ENCODE measurements around the gene HTR3C. TPM values are rescaled to one million over a fixed set of nuclear protein-coding genes. Genes with fewer than 3 reads are reported as not detected.

HTR3C gene
- total RNA-seq, 1 experiment from 2014 or later = not detected

- no peaks in the 10 kb centered on the region for H3K36me3 ChIP-seq (ENCODE audit: control insufficient read depth in 1 of 2, insufficient read depth in 2 of 2, low read length in 2 of 2)
- no peak overlapping the region for H3K9ac ChIP-seq (ENCODE audit: low read length)
- no peak overlapping the region for H3K4me2 ChIP-seq (ENCODE audit: low read length)
- H3K4me3 ChIP-seq (replicated peaks in 1 of 2; ENCODE audit: low read depth in 1 of 2, low read length in 2 of 2) = no peak overlapping the region
- no TSS peak for BruUV-seq (replicated peaks)
- H3K9me3 ChIP-seq (ENCODE audit: control insufficient read depth in 1 of 2, insufficient read depth in 1 of 2, low read depth in 1 of 2, low read length in 2 of 2) = no peaks in the 10 kb centered on the region
- H3K9me2 ChIP-seq (ENCODE audit: insufficient read depth) = no peaks in the 10 kb centered on the region
- intact Hi-C loops (cut with micrococcal nuclease) = no loop called here
- H3K27me3 ChIP-seq (ENCODE audit: insufficient read depth, low read length) = no peaks in the 10 kb centered on the region
- no peak for ATAC-seq
- TF ChIP-seq SIN3A (IDR thresholded peaks at IDR 0.05; ENCODE audit: low read depth) (no peak), ZBTB33 (IDR thresholded peaks at IDR 0.05; ENCODE audit: extremely low read depth, insufficient replicate concordance, low read length) (no peak), ZFX (IDR thresholded peaks at IDR 0.05) (no peak), REST (IDR thresholded peaks at IDR 0.05; ENCODE audit: low read depth) (no peak), TCF7L2 (IDR thresholded peaks at IDR 0.05; ENCODE audit: borderline replicate concordance, extremely low read depth, insufficient read depth, insufficient read length) (no peak), ELF1 (IDR thresholded peaks at IDR 0.05; ENCODE audit: borderline replicate concordance, low read depth) (no peak), YY1 (IDR thresholded peaks at IDR 0.05; ENCODE audit: extremely low read depth, insufficient replicate concordance, low read depth, low read length) (no peak), EGR1 (IDR thresholded peaks at IDR 0.05; ENCODE audit: low read depth) (no peak), ZNF274 (IDR thresholded peaks at IDR 0.05; ENCODE audit: low read depth, low read length) (no peak), JUND (IDR thresholded peaks at IDR 0.05) (no peak), POLR2A (IDR thresholded peaks at IDR 0.05; ENCODE audit: borderline replicate concordance, extremely low read depth, insufficient read depth, insufficient read length) (no peak), CTCF (IDR thresholded peaks at IDR 0.05 in 2 of 3, conservative IDR thresholded peaks at IDR 0.05 in 1 of 3; ENCODE audit: borderline replicate concordance in 1 of 3, insufficient read depth in 1 of 3, low read depth in 2 of 3, low read length in 2 of 3) (no peak), ATF3 (IDR thresholded peaks at IDR 0.05) (no peak), EZH2phosphoT487 (IDR thresholded peaks at IDR 0.05; ENCODE audit: borderline replicate concordance) (no peak), RAD21 (IDR thresholded peaks at IDR 0.05; ENCODE audit: low read depth) (no peak), MAX (IDR thresholded peaks at IDR 0.05) (no peak), SRF (IDR thresholded peaks at IDR 0.05; ENCODE audit: low read depth) (no peak)
- no peak for DNase-seq (ENCODE audit: low read depth, low spot score)
- POLR2A ChIA-PET = no interaction called here
- H3K27ac ChIP-seq (ENCODE audit: low read depth, low read length) = no peak overlapping the region
- CTCF ChIA-PET = no interaction called here
- H4K20me1 ChIP-seq (ENCODE audit: insufficient read depth) = no peaks in the 10 kb centered on the region
- RAD21 ChIA-PET (ENCODE audit: low non-redundant PET in 1 of 2, low total read pairs in 2 of 2, uncharacterized antibody in 2 of 2, unreplicated experiment in 2 of 2) = no interaction called here
- no peaks in the 10 kb centered on the region for H3K79me2 ChIP-seq (ENCODE audit: insufficient read depth, low read length)
- H2AFZ ChIP-seq (ENCODE audit: low read depth, low read length, poor library complexity, severe bottlenecking) = no peak overlapping the region
- no peaks in the 10 kb centered on the region for H3K4me1 ChIP-seq (ENCODE audit: control insufficient read depth in 1 of 2, insufficient read depth in 2 of 2, low read length in 2 of 2)
These were observed 15.5 kb downstream of the HTR3C start for GRCh38 chr3:184068344-184068743.
